HG02981 (cell line): ENCODE results near the gene CD9.

Source experiments
- ATAC-seq: cut with Tn5 transposase; IDR thresholded peaks from one replicate; pipeline ENCODE4 v1.9.1; 2021; ENCODE audit warnings: mild to moderate bottlenecking, moderate library complexity; ENCODE audit not compliant: unreplicated experiment

Gene CD9

DNA sequence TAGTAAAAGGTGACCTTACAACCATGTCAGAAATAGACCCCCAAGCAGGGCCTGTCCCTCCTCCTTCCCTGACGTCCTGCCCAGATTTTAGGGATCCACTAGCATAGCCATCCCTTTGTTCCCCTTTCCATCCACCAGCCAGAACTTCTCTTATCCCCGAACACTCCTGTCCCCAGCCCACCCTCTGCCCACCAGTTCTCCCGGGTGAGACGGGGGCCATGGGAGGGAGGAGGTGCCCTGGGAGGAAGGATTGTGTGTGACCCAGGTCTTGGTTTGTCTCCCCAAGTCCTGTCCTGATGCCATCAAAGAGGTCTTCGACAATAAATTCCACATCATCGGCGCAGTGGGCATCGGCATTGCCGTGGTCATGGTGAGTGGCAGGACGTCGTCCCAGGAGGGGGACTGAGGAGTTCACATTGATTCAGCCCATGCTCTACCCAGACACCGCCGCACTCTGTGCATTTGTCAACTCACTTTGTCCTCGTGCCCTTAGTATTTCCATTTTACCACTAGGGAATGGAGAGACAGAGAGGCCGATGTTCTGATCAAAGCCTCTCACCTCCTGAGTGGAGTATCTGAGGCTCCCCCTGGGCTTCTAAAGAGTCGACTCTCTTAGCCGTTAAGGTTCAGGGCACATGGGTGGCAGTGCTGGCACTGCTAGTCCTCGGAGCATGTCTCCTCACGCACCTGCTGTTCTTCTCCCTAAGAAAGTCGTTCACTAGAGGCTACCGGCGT, 35.9 kb downstream of the CD9 start:
- ATAC-seq = no peak

DNA sequence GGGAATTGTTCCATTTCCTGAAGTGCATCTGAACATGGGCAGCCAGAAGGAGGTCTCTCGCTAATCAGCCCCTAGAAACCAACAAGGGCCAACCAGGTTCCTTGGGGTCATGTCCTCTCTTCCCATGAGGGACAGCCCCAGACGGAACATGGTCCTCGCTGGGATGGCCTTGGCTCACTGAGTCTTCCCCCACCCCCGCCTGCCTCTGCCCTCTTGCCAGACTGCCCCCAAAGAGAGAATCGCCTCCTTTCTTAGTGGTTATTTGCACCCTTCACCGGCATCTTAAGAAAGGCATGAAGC, 36.4 kb downstream of the CD9 start:
- no peak for ATAC-seq

GRCh38 chr12:6237830-6238229, 37.6 kb downstream of the CD9 start:
- no peak for ATAC-seq

DNA sequence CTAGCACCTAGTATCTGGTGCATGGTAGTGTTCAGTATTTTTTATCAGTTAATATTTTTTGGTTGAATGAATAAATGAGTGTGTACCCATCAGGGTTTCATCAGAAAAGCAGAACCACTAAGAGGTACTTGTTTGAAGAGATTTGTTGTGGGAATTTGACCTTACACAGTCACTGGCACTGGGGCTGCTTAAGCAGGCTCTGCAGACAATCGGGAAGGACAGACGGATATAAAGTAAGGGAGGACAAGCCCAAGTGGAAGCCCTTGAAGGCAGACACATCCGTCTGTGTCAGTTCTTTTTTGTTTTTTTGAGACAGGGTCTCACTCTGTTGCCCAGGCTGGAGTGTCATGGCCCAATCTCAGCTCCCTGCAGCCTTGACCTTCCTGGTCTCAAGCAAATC, 38.7 kb downstream of the CD9 start:
- ATAC-seq = no peak

DNA sequence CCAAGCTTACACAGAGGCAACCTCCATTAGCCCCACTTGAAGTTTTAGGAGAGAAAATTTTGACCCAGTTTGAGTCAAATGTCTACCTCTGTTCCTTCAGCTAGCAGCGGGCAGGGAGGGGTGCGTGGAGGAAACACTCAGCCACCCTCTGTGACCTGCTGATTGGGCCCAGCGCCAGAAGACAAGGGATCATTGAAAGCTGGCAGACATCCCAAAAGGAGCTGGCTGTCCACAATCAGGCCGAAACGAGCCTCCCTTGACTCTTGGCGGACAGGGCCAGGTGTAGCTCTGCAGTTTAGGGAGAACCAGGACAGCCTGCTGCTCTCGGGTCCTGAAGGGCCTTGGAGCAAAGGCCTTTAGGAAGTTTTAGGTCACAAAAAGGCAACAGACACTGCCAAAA, 41.3 kb downstream of the CD9 start:
- ATAC-seq = no peak

DNA sequence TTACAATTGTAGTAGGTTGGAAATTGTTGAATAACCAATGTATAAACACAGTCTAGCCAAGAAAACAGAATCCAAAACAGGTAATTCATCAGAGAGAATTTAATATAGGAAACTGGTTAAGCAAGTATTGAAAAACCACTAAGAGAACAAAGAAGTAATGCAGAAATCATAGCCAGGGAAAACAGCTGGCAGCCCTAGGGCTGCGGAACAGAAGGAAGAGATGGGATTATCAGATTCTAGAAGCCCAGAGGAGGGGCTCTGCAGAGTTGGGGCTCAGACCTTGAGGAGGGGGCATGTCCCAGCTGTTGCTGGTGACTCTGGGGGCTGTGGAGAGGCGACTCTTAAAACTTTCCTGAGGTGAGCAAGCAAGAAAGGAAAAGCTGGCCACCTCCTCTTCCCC, 49.4 kb downstream of the CD9 start:
- no peak for ATAC-seq

- ATAC-seq = no peak
These were observed 50.1 kb downstream of the CD9 start for GRCh38 chr12:6250343-6250742.

DNA sequence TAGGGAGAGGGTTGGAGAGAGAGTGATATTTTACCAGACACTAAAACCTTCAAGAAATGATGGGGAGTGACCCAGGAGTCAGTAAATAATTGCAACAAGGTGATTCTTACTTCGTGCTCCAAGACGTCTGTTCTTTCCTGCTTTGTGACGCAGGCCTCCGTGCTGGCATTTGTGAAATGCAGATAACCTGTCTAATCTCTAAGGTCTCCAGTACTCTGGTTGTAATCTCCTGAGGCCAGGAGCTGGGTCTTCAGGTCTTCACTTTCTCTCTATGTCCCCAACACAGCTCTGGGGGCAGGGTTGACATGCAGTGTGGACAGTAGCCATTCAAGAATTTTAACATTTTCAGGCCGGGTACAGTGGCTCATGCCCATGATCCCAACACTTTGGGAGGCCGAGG, 53.1 kb downstream of the CD9 start:
- ATAC-seq = no peak

GRCh38 chr12:6254491-6254890, 54.3 kb downstream of the CD9 start:
- ATAC-seq = no peak

GRCh38 chr12:6257007-6257406, 56.8 kb downstream of the CD9 start:
- ATAC-seq = no peak

DNA sequence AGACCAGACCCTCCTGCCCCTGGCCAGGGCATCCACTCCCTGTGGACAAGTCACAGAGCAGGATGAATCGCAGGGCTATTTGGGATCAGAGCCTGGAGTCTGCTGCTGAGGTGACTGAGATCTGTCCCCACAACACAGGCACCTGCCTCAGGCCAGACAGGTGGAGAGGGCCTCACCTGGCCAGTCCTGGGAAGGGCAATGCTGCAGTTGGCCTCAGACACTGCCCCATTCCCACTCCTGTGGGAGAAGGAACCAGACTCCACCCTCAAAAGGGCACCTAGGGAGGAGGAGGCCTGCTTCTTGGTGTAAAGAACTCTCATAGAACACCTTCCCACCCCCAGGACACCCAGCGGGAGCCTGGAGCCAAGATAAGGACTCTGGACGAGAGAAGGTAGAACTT, 62.0 kb downstream of the CD9 start:
- no peak for ATAC-seq

DNA sequence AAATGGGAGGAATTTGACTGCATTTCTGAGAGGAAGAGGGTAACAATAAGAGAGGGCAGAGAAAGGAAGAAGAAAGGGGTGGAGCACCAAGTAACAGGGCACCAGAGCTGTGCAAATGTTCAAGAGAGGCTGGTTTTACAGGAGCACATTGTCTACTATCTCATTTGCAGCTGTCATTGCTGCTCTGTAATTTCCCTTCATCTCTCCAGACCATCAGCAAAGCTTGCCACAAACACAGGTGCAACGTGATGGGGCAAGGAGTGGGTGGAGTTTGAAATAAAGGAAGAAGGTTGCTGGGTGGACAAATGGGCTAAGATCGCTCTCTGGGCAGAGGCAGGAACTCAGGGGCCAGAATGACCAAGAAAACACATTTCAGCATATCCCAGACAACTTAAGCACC, 62.4 kb downstream of the CD9 start:
- no peak for ATAC-seq

GRCh38 chr12:6263931-6264330, 63.7 kb downstream of the CD9 start:
- no peak for ATAC-seq

DNA sequence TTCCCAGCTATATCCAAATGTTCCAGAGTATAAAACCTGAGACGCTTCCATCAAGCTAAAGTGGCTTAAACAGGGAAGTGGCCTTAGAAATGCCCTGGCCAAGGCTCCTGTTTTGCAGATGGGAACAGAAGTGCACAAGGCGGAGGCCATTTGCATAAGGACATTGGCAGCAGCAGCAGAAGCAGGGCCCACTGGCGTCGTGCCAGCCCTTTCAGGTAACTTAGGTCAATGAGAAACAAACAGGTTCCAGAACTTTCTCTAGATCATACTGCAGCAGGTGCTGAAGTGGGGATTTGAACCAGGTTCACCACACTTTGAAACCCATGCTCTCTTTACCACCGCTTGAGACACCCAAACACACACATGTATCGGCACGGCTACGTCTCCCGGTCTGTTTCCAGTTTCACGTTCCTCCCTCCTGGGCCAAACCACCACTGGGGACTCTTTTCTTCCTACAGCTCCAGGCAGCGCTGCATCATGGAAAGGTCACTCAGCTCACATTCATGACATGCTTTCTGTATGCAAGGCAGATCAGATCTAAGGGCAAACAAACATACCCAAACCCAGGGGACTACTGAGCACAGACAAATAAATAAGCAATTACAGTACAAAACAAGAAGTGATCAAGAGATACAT, 64.3 kb downstream of the CD9 start:
- ATAC-seq = no peak

GRCh38 chr12:6265038-6265405, 64.8 kb downstream of the CD9 start:
- ATAC-seq = no peak

GRCh38 chr12:6266541-6266966, 66.4 kb downstream of the CD9 start:
- ATAC-seq = no peak

DNA sequence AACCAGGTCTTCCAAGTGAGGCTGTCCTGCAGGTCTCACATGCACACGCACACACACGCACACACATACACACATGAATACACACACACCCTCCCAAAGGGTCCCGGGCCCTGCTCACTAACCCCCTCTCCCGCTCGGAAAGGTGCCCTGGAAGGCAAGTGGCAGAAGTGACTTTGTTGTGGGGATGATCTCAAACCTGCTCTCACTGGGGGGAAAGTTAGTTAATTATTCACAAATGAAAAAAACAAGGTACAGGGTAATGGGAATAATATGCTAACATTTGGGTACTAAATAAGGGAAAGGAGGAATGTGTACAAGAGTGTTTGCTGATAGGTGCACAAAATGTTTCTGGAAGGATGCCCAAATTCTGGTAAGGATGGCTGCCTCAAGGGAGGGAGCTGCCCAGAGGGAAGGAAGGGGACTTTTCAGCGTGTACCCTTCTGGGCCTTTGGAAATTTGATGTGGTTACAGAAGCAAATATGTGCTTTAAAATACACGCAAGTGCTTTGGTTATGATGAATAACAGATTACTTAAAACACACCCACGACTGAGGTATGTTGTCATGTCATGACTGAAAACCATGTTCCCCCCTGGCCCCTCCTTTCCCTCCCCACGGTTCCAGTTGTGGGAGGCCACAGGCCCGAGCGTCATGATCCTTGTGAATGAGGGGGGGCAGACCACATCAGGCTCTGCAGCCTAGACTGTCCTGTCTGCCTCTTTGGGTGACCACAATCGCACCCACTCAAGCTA, 66.9 kb downstream of the CD9 start:
- ATAC-seq = no peak

DNA sequence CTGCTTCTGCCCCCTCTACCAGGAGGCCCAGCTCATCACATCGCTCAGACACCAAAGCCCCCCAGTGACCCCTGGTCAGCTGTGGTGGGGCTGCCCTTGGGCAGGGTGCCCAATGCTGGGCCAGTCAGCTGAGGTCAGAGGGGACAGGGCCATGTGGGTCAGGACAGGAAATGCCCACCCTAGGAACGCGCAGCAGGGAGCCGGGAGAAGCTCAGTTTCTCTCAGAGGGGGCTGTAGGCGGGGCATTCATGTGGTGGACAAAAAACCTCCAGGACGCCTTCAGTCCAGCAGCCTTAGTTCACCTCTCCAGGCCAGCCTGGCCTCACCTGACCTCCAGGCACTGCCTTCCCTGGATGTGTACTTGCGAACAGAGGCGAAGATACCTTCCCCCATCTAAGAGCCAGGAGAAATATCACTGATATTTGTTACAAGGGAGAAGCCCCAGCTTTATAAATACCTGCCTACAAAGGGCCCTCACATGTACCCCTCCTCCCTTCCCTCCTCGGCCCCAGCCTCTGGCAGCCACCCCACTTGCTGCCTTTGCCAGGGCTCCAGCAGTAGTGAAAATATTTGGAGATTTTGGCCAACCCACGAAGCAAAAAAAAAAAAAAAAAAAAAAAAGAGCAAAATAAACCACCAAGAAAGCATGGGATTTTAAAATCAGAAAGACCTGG, 68.4 kb downstream of the CD9 start:
- no peak for ATAC-seq

DNA sequence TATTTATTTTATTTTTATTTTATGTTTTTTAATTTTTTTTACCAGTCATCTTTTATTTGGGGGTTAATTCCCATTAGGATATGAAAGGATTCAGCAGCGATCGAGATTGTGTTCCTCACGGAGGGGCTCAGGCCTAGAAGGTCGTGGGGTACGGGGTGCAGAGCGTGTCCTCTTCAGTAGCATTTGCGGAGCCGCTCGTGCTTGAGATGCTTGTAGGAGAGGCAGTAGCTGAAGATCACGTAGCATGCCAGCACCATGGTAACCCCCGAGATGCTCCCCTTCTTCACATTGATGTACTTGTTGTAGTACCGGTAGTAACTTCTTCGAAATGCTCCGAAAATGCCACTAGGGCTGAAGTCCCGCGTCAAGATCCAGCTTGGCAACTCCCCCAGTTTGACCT, 69.8 kb downstream of the CD9 start:
- no peak for ATAC-seq

- no peak for ATAC-seq
These were observed 71.1 kb downstream of the CD9 start for GRCh38 chr12:6271281-6271680.

DNA sequence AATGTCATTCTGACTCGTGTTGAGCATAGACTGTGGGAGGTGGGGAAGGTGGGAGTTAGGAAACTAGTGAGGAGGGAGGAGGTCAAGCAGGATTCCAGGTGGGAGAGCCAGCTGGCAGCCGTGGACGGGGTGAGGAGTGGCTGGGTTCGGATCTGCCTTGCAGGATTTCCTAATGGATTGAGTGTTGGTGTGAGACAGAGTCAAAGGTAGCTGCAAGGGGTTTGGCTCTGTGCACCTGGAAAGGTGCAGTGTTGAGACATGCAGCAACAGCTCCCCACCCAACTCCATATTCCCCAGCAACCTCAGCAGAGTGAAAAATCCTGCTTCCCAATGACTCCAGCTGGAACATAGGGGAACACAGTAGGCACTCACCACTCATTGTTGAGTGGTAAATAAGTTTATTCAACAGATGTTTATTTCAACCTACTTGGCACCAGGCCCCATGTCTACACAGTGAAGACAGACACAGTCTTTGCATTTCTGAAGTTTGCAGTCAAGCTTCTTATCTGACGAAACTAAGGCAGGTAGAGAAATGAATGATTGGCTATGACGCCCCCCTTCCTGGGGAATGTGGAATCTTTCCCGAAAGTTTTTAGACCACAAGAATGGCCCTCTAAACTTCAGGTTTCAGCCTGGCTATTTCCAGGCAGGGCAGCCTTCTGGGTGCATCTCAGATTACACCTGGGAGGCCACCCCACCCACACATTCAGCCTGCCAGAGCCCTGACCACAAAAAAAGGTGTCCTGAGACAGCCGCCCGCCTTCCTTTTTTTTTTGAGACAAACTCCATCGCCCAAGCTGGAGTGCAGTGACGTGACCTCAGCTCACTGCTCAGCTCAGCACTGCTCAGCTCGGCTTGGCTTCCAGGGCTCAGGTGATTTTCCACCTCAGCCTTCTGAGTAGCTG, 72.4 kb downstream of the CD9 start:
- no peak for ATAC-seq
